GM15510 (cell line): Measurements from ENCODE around the gene TRUB2.
A peak's percentile ranks its signal among the peaks of the same experiment; 100 is the strongest.

Experiments
- POLR2A ChIP-seq: IDR thresholded peaks from 3 replicates; pipeline ENCODE4 v1.6.1; 2011; ENCODE audit warnings: borderline replicate concordance; ENCODE audit not compliant: insufficient read length; ENCODE audit errors: extremely low read depth

The TRUB2 gene

GRCh38 chr9:128344931-128345605 lies 22.8 kb upstream of the TRUB2 start:
- TF ChIP-seq POLR2A: no peak

- no peak for TF ChIP-seq POLR2A
Measured at GRCh38 chr9:128343855-128344254, 21.6 kb upstream of the TRUB2 start.

GRCh38 chr9:128342971-128343680 lies 20.9 kb upstream of the TRUB2 start:
- no peak for TF ChIP-seq POLR2A

GRCh38 chr9:128341435-128341849 lies 19.2 kb upstream of the TRUB2 start:
- no peak for TF ChIP-seq POLR2A

GRCh38 chr9:128340691-128341434 lies 18.6 kb upstream of the TRUB2 start:
- no peak for TF ChIP-seq POLR2A

GRCh38 chr9:128339761-128340690 lies 17.8 kb upstream of the TRUB2 start, which contains the start of gene SLC27A4:
TSS of gene SLC27A4 (plus strand) at chr9:128340527. CDS start at chr9:128343133, 2,606 bp downstream.
- TF ChIP-seq POLR2A: peak; percentile 56

GRCh38 chr9:128337936-128338335 lies 15.7 kb upstream of the TRUB2 start:
- no peak for TF ChIP-seq POLR2A

GRCh38 chr9:128335914-128336313 lies 13.7 kb upstream of the TRUB2 start:
- no peak for TF ChIP-seq POLR2A

GRCh38 chr9:128335161-128335560 lies 12.9 kb upstream of the TRUB2 start:
- no peak for TF ChIP-seq POLR2A

GRCh38 chr9:128333451-128333869 lies 11.2 kb upstream of the TRUB2 start:
- no peak for TF ChIP-seq POLR2A

- TF ChIP-seq POLR2A: no peak
Measured at GRCh38 chr9:128325629-128326028, 3.4 kb upstream of the TRUB2 start.

GRCh38 chr9:128324401-128324800 lies 2.2 kb upstream of the TRUB2 start:
- no peak for TF ChIP-seq POLR2A

- TF ChIP-seq POLR2A: no peak
Measured at GRCh38 chr9:128323791-128324190, 1.5 kb upstream of the TRUB2 start.

GRCh38 chr9:128323212-128323730 lies 1.0 kb upstream of the TRUB2 start:
- TF ChIP-seq POLR2A: no peak
